Calu3 (cell line): ENCODE measurements around the gene AQP12A. TPM values are rescaled to one million over a fixed set of nuclear protein-coding genes. Genes with fewer than 3 reads are reported as not detected.
"Not testable (repeated sequence)": the region's sequence is repeated elsewhere in the genome, so short reads cannot be mapped to it uniquely, and the experiment has no call there.

Source experiments
- Bru-seq: library from RNA; stranded (reverse); fragments of 400-500 nt; gene quantifications from one replicate; lab custom pipeline; 2021; lab: Mats Ljungman, UMichigan
- BruChase-seq, 2 experiments: library from RNA; stranded (reverse); fragments of 400-500 nt; gene quantifications; one replicate each; lab custom pipeline; 2021; lab: Mats Ljungman, UMichigan
- BruUV-seq: library from RNA; stranded (reverse); fragments of 400-500 nt; replicated peaks from 2 replicates; lab custom pipeline; 2021; lab: Mats Ljungman, UMichigan
- CTCF ChIA-PET: fragments of 300-600 bp; sonication (Branson Sonifier 250); formaldehyde crosslinking; loops from one replicate; lab custom pipeline; 2022; ENCODE audit warnings: antibody characterized with exemption; lab: Charles Lee
- DNase-seq: peaks from one replicate; pipeline ENCODE4 v3.0.0; 2022
- H3K27ac Mint-ChIP-seq: one replicate; pipeline ENCODE4 v1.8.0; 2022; ENCODE audit warnings: mixed read lengths; ENCODE audit not compliant: unreplicated experiment
- H3K27me3 Mint-ChIP-seq: one replicate; pipeline ENCODE4 v1.8.0; 2022; ENCODE audit warnings: mixed read lengths; ENCODE audit not compliant: unreplicated experiment
- H3K36me3 Mint-ChIP-seq: one replicate; pipeline ENCODE4 v1.8.0; 2022; ENCODE audit warnings: mild to moderate bottlenecking, moderate library complexity, mixed read lengths; ENCODE audit not compliant: insufficient read depth, unreplicated experiment
- H3K4me1 Mint-ChIP-seq: one replicate; pipeline ENCODE4 v1.8.0; 2022; ENCODE audit warnings: mild to moderate bottlenecking, low read depth, mixed read lengths; ENCODE audit not compliant: unreplicated experiment
- H3K4me3 Mint-ChIP-seq: one replicate; pipeline ENCODE4 v1.8.0; 2022; ENCODE audit warnings: mild to moderate bottlenecking, low read depth, moderate library complexity, mixed read lengths; ENCODE audit not compliant: unreplicated experiment
- H3K9me3 Mint-ChIP-seq: one replicate; pipeline ENCODE4 v1.8.0; 2022; ENCODE audit warnings: low read depth, mixed read lengths; ENCODE audit not compliant: unreplicated experiment
- CTCF ChIP-seq: fragments of 200-600 bp; IDR thresholded peaks from one replicate; pipeline ENCODE4 v1.8.0; 2022; ENCODE audit warnings: antibody characterized with exemption; ENCODE audit not compliant: unreplicated experiment
- intact Hi-C: fragments of 100-400 bp; cut with micrococcal nuclease; formaldehyde crosslinking; loops from one replicate; pipeline ENCODE4 v1.10.0; 2022; ENCODE audit not compliant: unreplicated experiment
- long read RNA-seq: library from polyadenylated mRNA; stranded (forward); transcript quantifications from one replicate; pipeline ENCODE4 v2.0.0, GENCODE V29; 2022
- total RNA-seq: library from RNA; stranded (reverse); gene quantifications from 2 replicates; pipeline ENCODE4 v1.2.3, GENCODE V29; 2022

The AQP12A gene, protein sequence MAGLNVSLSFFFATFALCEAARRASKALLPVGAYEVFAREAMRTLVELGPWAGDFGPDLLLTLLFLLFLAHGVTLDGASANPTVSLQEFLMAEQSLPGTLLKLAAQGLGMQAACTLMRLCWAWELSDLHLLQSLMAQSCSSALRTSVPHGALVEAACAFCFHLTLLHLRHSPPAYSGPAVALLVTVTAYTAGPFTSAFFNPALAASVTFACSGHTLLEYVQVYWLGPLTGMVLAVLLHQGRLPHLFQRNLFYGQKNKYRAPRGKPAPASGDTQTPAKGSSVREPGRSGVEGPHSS
- total RNA-seq (not detected in 2 replicates), Bru-seq, nascent RNA (not detected), BruChase-seq, experiment 1, labeled RNA remaining after a 6-hour chase (not detected), BruChase-seq, experiment 2, labeled RNA remaining after a 2-hour chase (not detected)
- long read RNA-seq, result 0 reads

- H3K9me3 Mint-ChIP-seq, intact Hi-C loops, H3K4me3 Mint-ChIP-seq, CTCF ChIA-PET, H3K36me3 Mint-ChIP-seq, BruUV-seq, H3K4me1 Mint-ChIP-seq, DNase-seq, H3K27ac Mint-ChIP-seq: not testable (repeated sequence)
- H3K27me3 Mint-ChIP-seq, result peaks cover 13% of the 10 kb centered on the region
Observed at GRCh38 chr2:240691631-240692420, at the start of gene AQP12A. Gene AQP12A (plus strand): TSS chr2:240691866. CDS start chr2:240691914, 48 bp downstream.

DNA sequence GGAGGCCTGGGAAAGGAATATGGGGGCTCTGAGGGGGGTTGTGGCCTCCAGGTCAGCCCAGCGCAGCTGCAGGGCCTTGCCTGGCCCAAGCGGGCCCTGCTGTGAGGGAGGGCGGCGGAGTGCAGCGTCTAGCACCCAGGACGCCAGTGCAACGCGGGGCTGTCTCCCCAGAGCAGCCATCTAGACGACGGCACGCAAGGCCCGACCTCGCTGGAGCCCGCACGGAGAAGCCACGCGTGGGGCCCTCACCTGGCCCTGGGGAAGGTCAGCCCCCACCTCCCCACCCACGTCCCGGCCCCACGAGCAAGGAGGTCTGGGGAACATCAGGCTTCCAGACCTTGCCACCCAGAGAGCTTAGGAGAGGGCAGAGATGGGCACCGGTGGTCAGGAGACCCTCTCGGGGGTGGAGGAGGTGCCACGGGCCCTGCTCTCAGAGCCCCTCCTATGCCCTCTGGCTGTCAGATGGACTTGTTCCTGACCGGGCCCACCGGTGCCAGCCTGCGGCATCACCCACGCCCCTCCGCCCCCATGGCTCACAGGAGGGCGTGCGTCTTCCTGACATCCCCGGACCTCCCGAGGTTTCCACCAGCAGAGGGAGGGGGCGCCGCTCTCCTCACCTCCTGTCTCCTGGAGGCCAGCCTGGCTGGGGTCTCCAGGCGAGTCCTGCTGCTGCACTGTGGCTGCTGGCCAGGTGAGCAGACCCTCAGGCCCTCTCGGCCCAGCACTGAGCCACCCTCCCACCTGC is 49.4 kb upstream of the AQP12A start:
- H3K27me3 Mint-ChIP-seq, result peaks cover 90% of the 10 kb centered on the region
- no peaks in the 10 kb centered on the region for H3K4me1 Mint-ChIP-seq
- intact Hi-C loops, result no loop called here
- no TSS peak for BruUV-seq
- H3K27ac Mint-ChIP-seq, result no peak overlapping the region
- no peaks in the 10 kb centered on the region for H3K36me3 Mint-ChIP-seq
- TF ChIP-seq CTCF, result no peak
- H3K9me3 Mint-ChIP-seq, result no peaks in the 10 kb centered on the region
- no peak for DNase-seq
- H3K4me3 Mint-ChIP-seq, result no peak overlapping the region
- CTCF ChIA-PET, result no interaction called here

- intact Hi-C loops, result no loop called here
- H3K27ac Mint-ChIP-seq, result no peak overlapping the region
- CTCF ChIA-PET, result no interaction called here
- H3K36me3 Mint-ChIP-seq, result no peaks in the 10 kb centered on the region
- no peaks in the 10 kb centered on the region for H3K9me3 Mint-ChIP-seq
- no peak overlapping the region for H3K4me3 Mint-ChIP-seq
- DNase-seq, result no peak
- BruUV-seq, result no TSS peak
- H3K4me1 Mint-ChIP-seq, result no peaks in the 10 kb centered on the region
- TF ChIP-seq CTCF, result no peak
- H3K27me3 Mint-ChIP-seq, result peaks cover 90% of the 10 kb centered on the region
Observed at GRCh38 chr2:240642806-240643092, 48.9 kb upstream of the AQP12A start.

- DNase-seq, result no peak
- no peak overlapping the region for H3K27ac Mint-ChIP-seq
- no peak overlapping the region for H3K4me3 Mint-ChIP-seq
- CTCF ChIA-PET, result interaction anchor here (0.5 kb wide), 1 partner anchor 136 kb away, joined by 5 read pairs; no protein-coding TSS in a partner anchor
- peaks cover 90% of the 10 kb centered on the region for H3K27me3 Mint-ChIP-seq
- intact Hi-C loops, result no loop called here
- H3K9me3 Mint-ChIP-seq, result no peaks in the 10 kb centered on the region
- no peak for TF ChIP-seq CTCF
- no peaks in the 10 kb centered on the region for H3K36me3 Mint-ChIP-seq
- no peaks in the 10 kb centered on the region for H3K4me1 Mint-ChIP-seq
- no TSS peak for BruUV-seq
Observed at GRCh38 chr2:240643093-240643810, 48.4 kb upstream of the AQP12A start.
